Progenitor cell of endocrine pancreas (in vitro differentiated cells): ENCODE data around the gene TRMT1. TPM values are rescaled to one million over a fixed set of nuclear protein-coding genes. Genes with fewer than 3 reads are reported as not detected.
"Not testable (repeated sequence)": the region's sequence is repeated elsewhere in the genome, so short reads cannot be mapped to it uniquely, and the experiment has no call there.

Experiments used
- DNase-seq: peaks from one replicate; pipeline ENCODE4 v3.0.0; 2021; ENCODE audit warnings: low spot score; ENCODE audit not compliant: unreplicated experiment
- H3K27ac Mint-ChIP-seq: 2 replicates; pipeline ENCODE4 v1.8.0; 2021; ENCODE audit warnings: mild to moderate bottlenecking, moderate library complexity, mixed read lengths
- H3K27me3 Mint-ChIP-seq: 2 replicates; pipeline ENCODE4 v1.8.0; 2021; ENCODE audit warnings: mixed read lengths
- H3K36me3 Mint-ChIP-seq: 2 replicates; pipeline ENCODE4 v1.8.0; 2022; ENCODE audit warnings: mixed read lengths; ENCODE audit not compliant: insufficient read depth
- H3K4me1 Mint-ChIP-seq: 2 replicates; pipeline ENCODE4 v1.8.0; 2021; ENCODE audit warnings: low read depth, mixed read lengths
- H3K4me3 Mint-ChIP-seq: 2 replicates; pipeline ENCODE4 v1.8.0; 2021; ENCODE audit warnings: low read depth, mild to moderate bottlenecking, moderate library complexity, mixed read lengths
- H3K9me3 Mint-ChIP-seq: 2 replicates; pipeline ENCODE4 v1.8.0; 2021; ENCODE audit warnings: low read depth, mixed read lengths
- total RNA-seq: library from RNA; stranded (reverse); gene quantifications from 2 replicates; pipeline ENCODE4 v1.2.1, GENCODE V29; 2021
- TF ChIP-seq, protein P1 (sequence below): fragments of 200-600 bp; sonication (generic); IDR thresholded peaks from one replicate; pipeline ENCODE4 v1.5.0; 2021; ENCODE audit warnings: antibody characterized with exemption, mild to moderate bottlenecking; ENCODE audit not compliant: unreplicated experiment

TRMT1 gene
- total RNA-seq, 1 donor from 2014 or later, result 52.4 TPM

DNA sequence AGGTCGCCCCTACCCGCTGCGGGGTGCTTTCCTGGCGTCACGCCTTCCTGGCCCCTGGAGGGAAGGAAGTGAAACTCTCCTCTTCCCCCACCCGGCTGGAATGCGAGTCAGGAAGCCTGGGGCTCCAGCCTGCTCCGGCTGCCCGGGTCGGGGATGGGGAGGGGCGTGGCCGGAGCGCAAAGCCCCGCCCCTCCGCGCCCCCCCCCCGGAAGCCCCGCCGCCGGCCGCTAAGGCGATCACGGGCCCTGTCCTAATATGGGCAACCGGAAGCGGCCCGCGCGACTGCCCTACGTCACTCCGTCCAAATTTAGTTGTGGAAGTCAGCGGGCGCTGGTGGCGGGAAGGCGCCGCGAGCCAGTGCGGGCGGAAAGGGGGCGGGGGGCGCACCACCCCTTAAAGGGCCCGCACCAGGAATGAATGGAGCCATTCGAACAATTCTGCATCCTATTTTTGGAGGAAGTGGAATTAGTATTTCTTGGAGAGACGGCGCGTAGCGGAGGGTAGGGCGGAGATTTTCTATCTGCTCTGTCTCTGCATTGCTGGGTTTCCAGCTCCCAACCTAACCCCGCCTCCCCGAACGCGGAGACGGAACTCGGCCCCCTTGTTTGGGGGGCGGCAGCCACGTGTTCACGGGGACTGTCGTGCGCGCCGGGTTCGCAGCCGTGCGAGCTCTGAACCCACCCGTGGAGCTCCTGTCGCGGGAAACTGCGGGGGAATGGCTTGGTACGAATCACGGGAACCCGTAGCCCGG is 35.2 kb upstream of the TRMT1 start:
- peak; percentile 93 for DNase-seq
- H3K4me3 Mint-ChIP-seq, result peak overlapping the region; percentile 96
- H3K36me3 Mint-ChIP-seq, result peaks cover 10% of the 10 kb centered on the region
- H3K9me3 Mint-ChIP-seq, result no peaks in the 10 kb centered on the region
- H3K27me3 Mint-ChIP-seq, result no peaks in the 10 kb centered on the region
- peaks cover 17% of the 10 kb centered on the region for H3K4me1 Mint-ChIP-seq
- peak overlapping the region; percentile 100 for H3K27ac Mint-ChIP-seq
- TF ChIP-seq, protein P1, sequence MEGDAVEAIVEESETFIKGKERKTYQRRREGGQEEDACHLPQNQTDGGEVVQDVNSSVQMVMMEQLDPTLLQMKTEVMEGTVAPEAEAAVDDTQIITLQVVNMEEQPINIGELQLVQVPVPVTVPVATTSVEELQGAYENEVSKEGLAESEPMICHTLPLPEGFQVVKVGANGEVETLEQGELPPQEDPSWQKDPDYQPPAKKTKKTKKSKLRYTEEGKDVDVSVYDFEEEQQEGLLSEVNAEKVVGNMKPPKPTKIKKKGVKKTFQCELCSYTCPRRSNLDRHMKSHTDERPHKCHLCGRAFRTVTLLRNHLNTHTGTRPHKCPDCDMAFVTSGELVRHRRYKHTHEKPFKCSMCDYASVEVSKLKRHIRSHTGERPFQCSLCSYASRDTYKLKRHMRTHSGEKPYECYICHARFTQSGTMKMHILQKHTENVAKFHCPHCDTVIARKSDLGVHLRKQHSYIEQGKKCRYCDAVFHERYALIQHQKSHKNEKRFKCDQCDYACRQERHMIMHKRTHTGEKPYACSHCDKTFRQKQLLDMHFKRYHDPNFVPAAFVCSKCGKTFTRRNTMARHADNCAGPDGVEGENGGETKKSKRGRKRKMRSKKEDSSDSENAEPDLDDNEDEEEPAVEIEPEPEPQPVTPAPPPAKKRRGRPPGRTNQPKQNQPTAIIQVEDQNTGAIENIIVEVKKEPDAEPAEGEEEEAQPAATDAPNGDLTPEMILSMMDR, result peak; percentile 29

DNA sequence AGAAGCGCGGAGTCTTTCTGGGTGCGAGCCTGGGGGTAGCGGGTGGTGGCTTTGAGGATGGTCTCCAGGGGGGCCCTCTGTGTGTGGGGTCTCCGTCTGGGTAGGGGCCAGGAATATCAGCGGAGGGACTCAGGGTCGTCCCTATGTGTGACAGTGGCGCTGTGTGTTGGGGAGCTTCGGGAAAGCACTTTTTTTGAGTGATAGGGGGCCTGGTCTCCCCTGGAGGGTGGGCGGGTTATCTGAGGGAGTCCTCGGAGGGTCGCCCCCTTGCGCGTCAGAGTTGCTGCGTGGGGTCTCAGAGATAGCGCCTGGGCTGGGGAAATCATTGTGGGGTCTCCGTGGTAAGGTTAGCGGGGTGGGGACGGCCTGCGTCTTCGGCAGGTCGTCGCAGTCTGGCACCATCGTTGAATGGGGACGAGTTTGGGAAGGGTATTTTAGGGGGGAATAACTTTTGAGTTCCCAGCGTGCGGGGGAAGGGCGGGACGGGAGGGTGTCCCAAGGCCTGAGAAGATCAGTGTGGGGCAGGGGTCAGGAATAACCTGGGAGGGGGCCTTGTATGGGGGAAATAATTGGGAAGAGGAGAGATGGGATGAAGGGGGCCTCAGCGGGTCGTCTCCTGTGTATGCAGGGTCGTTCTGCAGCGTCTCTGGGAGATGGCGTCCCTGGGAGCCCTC is 34.5 kb upstream of the TRMT1 start:
- H3K9me3 Mint-ChIP-seq, result no peaks in the 10 kb centered on the region
- TF ChIP-seq, protein P1, result no peak
- H3K27me3 Mint-ChIP-seq, result no peaks in the 10 kb centered on the region
- peaks cover 12% of the 10 kb centered on the region for H3K4me1 Mint-ChIP-seq
- H3K4me3 Mint-ChIP-seq, result peak overlapping the region; percentile 96
- DNase-seq, result no peak
- H3K36me3 Mint-ChIP-seq, result peaks cover 10% of the 10 kb centered on the region
- H3K27ac Mint-ChIP-seq, result peak overlapping the region; percentile 99

DNA sequence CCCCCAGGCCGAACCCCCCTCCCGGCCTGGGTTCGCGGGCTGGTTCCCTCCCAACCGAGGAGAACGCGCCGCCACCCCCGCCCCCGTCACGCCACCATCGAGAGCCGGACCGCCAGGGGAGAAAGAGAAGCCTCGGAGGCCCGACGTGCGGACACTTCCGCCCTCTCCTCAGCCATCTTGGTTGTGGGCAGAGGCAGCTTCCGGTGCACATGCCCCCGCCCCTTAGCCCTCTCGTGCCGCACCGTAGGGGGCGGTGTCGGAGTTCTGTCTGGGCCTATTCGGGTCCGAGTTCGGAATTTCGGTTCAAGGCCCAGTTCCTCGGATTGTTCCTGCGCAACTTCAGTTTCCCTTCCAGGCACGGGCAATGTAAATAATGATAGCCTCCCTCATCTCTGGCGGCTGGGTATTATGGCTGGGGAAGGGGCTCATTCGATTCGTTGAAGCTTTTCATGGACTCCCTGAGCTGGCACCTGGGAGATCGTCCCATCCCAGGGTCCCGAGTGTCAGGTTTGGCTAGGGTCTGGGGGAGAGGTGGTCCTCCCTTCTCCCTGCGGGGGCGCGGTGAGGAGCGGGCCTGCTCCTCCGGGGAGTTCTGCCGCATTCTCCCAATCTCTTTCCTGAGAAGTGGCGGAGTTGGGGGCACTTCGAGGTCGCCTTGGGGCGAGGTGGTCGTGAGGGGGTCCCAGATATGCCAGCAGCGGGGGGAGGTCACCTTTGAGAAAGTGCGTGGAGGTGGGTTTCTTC is 33.8 kb upstream of the TRMT1 start, which contains the start of the genes IER2 and STX10:
IER2 (plus strand) TSS at position 225 of the 744 bp plus-strand sequence. CDS start 2,776 bp downstream, outside the sequence.
STX10 (minus strand) TSS at position 189 of the 744 bp plus-strand sequence. CDS start 202 bp downstream, outside the sequence.
- no peaks in the 10 kb centered on the region for H3K27me3 Mint-ChIP-seq
- TF ChIP-seq, protein P1, result peak; percentile 56
- peaks cover 10% of the 10 kb centered on the region for H3K36me3 Mint-ChIP-seq
- H3K27ac Mint-ChIP-seq, result peak within 1 kb of the TSS; percentile 99
- H3K4me1 Mint-ChIP-seq, result peaks cover 12% of the 10 kb centered on the region
- H3K4me3 Mint-ChIP-seq, result peak within 1 kb of the TSS; percentile 96
- H3K9me3 Mint-ChIP-seq, result no peaks in the 10 kb centered on the region
- DNase-seq, result peak; percentile 85

DNA sequence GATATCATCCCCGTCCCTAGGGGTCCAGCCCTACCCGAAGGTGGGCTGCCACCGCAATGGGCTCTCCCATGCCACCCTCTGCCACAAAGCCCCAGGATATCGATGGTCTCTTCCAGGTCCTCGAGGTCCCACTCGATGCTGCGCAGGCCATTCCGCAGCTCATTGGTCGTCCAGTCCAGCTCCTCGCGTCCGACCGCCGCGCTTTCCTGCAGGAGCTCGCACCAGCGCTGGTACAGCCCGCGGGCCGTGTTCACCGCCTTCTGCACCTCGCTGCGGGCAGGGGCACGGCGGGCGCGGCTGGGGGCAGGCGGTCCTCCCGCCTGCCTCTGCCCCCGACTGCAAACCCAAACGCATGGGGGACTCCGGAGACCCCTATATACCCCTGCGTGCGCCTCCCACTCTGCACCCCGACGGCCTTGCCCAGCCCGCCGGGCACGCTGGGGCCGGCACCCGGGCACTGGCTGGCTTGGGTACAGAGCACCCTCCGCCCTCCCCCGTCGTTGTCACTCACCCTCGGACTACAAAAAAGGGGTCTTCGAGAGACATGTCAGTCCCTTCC is 33.2 kb upstream of the TRMT1 start:
- Mint-ChIP-seq H3K27ac (peak overlapping the region; percentile 99), H3K9me3 (no peaks in the 10 kb centered on the region), H3K36me3 (peaks cover 10% of the 10 kb centered on the region), H3K4me3 (peak overlapping the region; percentile 96), H3K27me3 (no peaks in the 10 kb centered on the region), H3K4me1 (peaks cover 10% of the 10 kb centered on the region)
- DNase-seq, result peak; percentile 48
- TF ChIP-seq, protein P1, result no peak

DNA sequence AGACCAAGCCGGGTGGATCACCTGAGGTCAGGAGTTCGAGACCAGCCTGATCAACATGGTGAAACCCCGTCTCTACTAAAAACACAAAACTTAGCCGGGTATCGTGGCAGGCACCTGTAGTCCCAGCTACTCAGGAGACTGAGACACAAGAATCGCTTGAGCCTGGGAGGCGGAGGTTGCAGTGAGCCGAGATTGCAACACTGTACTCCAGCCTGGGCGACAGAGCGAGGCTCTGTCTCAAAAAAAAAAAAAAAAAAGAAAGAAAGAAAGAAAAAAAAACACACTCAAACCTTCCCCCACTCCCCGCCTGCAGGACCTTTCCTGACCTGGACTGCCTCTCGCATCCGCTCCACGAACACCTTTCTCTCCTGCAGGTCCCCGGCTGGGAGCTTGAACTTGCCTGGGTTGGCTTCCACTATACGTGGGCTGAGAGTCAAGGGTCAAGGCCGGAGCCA is 32.7 kb upstream of the TRMT1 start:
- H3K27me3 Mint-ChIP-seq, H3K36me3 Mint-ChIP-seq, H3K9me3 Mint-ChIP-seq, H3K4me1 Mint-ChIP-seq: not testable (repeated sequence)
- Mint-ChIP-seq H3K4me3 (peak overlapping the region; percentile 96), H3K27ac (peak overlapping the region; percentile 45)
- peak; percentile 19 for DNase-seq
